SW480 (cell line): ENCODE results near the gene SASH1.
"Not testable (repeated sequence)": the region's sequence is repeated elsewhere in the genome, so short reads cannot be mapped to it uniquely, and the experiment has no call there.

Experiments
- DNase-seq: peaks from one replicate; pipeline ENCODE4 v3.0.0-alpha.2; 2016; ENCODE audit warnings: low spot score

SASH1 gene

GRCh38 chr6:148370176-148370575, 27.5 kb downstream of the SASH1 start:
- no peak for DNase-seq

- DNase-seq = no peak
Observed at GRCh38 chr6:148374040-148374774, 31.6 kb downstream of the SASH1 start.

GRCh38 chr6:148375401-148375800, 32.8 kb downstream of the SASH1 start:
- no peak for DNase-seq

- DNase-seq = no peak
Observed at GRCh38 chr6:148379481-148379880, 36.8 kb downstream of the SASH1 start.

GRCh38 chr6:148379966-148380713, 37.5 kb downstream of the SASH1 start:
- DNase-seq = no peak

- not testable (repeated sequence) for DNase-seq
Observed at GRCh38 chr6:148382051-148382450, 39.4 kb downstream of the SASH1 start.

GRCh38 chr6:148382861-148383260, 40.2 kb downstream of the SASH1 start:
- DNase-seq = no peak

- no peak for DNase-seq
Observed at GRCh38 chr6:148383658-148384368, 41.2 kb downstream of the SASH1 start.

GRCh38 chr6:148385379-148385778, 42.7 kb downstream of the SASH1 start:
- DNase-seq = no peak

GRCh38 chr6:148388521-148388920, 45.9 kb downstream of the SASH1 start:
- DNase-seq = no peak

- no peak for DNase-seq
Observed at GRCh38 chr6:148389086-148389485, 46.4 kb downstream of the SASH1 start.

- DNase-seq = no peak
Observed at GRCh38 chr6:148389917-148390316, 47.3 kb downstream of the SASH1 start.

- DNase-seq = not testable (repeated sequence)
Observed at GRCh38 chr6:148392127-148392526, 49.5 kb downstream of the SASH1 start.

- DNase-seq = no peak
Observed at GRCh38 chr6:148392671-148393070, 50.0 kb downstream of the SASH1 start.

GRCh38 chr6:148395583-148396101, 53.0 kb downstream of the SASH1 start:
- DNase-seq = no peak

- DNase-seq = no peak
Observed at GRCh38 chr6:148396411-148396810, 53.8 kb downstream of the SASH1 start.

- DNase-seq = no peak
Observed at GRCh38 chr6:148396926-148397325, 54.3 kb downstream of the SASH1 start.

GRCh38 chr6:148398244-148398643, 55.6 kb downstream of the SASH1 start:
- no peak for DNase-seq

GRCh38 chr6:148398678-148399077, 56.0 kb downstream of the SASH1 start:
- DNase-seq = no peak

GRCh38 chr6:148401571-148401970, 58.9 kb downstream of the SASH1 start:
- no peak for DNase-seq

- no peak for DNase-seq
Observed at GRCh38 chr6:148404456-148405054, 61.9 kb downstream of the SASH1 start.

- DNase-seq = no peak
Observed at GRCh38 chr6:148405894-148406293, 63.3 kb downstream of the SASH1 start.
